Neural progenitor cell (in vitro differentiated cells): ENCODE data around the gene RNASE12. TPM values are rescaled to one million over a fixed set of nuclear protein-coding genes. Genes with fewer than 3 reads are reported as not detected.

Source experiments
- total RNA-seq: library from RNA; depleted of rRNA; stranded (reverse); fragments of >200 nt; gene quantifications from 2 replicates; pipeline ENCODE4 v1.2.3, GENCODE V29; 2015; ENCODE audit warnings: low replicate concordance

The RNASE12 gene
- total RNA-seq, 1 donor from 2014 or later, result not detected

Other genes starting within 250 kb of the RNASE12 start
- 33.2 and 47.2 TPM in 2 replicates for gene PARP2, start 247.7 kb downstream of the RNASE12 start, total RNA-seq
- 10.9 and 19.8 TPM in 2 replicates for gene TEP1, start 177.9 kb downstream of the RNASE12 start, total RNA-seq
- 0.22 TPM in 1 of 2 replicates, not detected in the other for gene KLHL33, start 155.2 kb downstream of the RNASE12 start, total RNA-seq
- 62.5 and 67.0 TPM in 2 replicates for gene OSGEP, start 136.6 kb downstream of the RNASE12 start, total RNA-seq
- gene APEX1, start 136.2 kb downstream of the RNASE12 start, total RNA-seq, result 76.6 and 118 TPM in 2 replicates
- gene PIP4P1, start 129.9 kb downstream of the RNASE12 start, total RNA-seq, result 24.1 and 35.3 TPM in 2 replicates
- 43.6 and 50.6 TPM in 2 replicates for gene PNP, start 122.0 kb downstream of the RNASE12 start, total RNA-seq
- gene RNASE10, start 85.8 kb downstream of the RNASE12 start, total RNA-seq, result not detected in 2 replicates
- gene RNASE9, start 30.3 kb downstream of the RNASE12 start, total RNA-seq, result not detected in 2 replicates
- gene RNASE11, start 3.4 kb downstream of the RNASE12 start, total RNA-seq, result not detected in 2 replicates
- gene OR6S1, start 50.3 kb upstream of the RNASE12 start, total RNA-seq, result not detected in 2 replicates
- gene RNASE4, start 93.2 kb upstream of the RNASE12 start, total RNA-seq, result 2.0 and 2.1 TPM in 2 replicates
- 0.99 TPM in 1 of 2 replicates, not detected in the other for gene ANG, start 97.4 kb upstream of the RNASE12 start, total RNA-seq
- gene EDDM3A, start 154.5 kb upstream of the RNASE12 start, total RNA-seq, result not detected in 2 replicates
- not detected in 2 replicates for gene EDDM3B, start 177.0 kb upstream of the RNASE12 start, total RNA-seq
- not detected in 2 replicates for gene RNASE6, start 189.9 kb upstream of the RNASE12 start, total RNA-seq
- gene RNASE1, start 211.5 kb upstream of the RNASE12 start, total RNA-seq, result 5.7 TPM in 1 of 2 replicates, not detected in the other